Cerebellar cortex (tissue), 1 donor: ENCODE measurements around the gene RBM12.

Experiments used
- DNase-seq: peaks from one replicate; pipeline ENCODE4 v3.0.0-alpha.2; 2015; ENCODE audit warnings: low spot score

The RBM12 gene

DNA sequence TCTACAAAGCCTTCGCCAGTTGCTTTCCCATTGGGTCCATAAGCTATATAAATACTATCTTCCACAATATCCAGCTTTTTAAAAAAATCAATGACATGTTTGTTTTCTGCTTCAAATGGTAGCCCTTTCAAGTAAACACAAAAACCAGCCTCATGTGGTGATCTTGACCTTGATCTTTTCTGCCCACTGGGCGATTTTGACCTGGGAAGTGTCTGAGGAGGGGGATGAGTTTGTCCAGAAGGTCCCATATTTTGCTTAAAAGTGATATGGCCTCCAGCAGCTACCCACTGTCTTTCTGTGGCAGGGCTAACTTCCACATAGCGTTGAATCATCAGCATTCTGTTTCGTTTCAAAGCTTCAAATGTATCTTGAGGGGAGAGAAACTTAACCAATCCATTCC lies 10.8 kb downstream of the RBM12 start:
- DNase-seq = no peak

DNA sequence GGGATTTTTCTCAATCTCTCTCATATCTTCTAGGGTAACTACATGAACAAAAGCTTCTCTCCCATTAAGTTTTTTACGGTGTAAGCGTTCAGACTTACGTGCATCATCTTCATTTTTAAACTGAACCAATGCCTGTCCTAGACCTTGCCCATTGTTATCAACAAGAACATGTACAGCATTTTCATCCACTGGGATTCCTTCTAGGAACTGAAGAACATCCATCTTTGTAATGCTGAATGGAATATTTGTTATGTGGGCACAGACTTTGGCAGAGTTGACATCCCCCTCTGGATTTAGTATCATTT lies 11.3 kb downstream of the RBM12 start:
- DNase-seq = no peak

DNA sequence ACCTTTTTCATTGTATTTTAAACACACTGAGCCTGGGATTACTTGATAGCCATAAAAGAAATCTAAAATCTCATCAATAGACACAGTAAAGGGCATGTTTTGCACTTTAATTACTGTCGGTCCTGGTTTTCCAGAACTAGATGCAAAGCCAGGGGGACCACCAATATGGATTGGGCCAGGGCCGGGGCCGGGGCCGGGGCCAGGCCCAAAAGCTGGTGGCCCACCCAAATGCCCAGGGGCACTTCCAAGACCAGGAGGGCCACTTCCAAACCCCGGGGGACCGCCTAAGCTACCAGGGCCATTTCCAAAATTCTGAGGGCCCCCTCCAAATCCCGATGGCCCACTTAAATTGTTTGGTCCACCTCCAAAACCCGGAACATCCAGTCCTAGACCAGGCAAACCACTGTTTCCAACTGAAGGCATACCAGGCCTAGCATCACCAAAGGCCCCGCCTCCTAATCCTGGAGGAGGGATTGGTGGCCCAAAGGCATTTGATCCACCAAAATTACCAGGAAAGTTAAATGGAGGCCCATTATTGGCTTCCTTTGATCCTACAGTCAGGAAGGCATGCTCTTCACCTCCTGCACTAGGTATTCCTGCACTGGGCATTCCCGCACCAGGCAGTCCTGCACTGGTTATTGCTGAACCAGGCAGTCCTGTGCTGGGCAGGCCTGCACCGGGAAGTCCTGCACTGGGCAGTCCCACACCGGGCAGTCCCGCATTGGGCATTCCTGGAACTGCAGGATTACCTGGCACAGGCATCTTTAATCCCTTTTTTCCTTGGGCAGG lies 11.9 kb downstream of the RBM12 start:
- DNase-seq = no peak

DNA sequence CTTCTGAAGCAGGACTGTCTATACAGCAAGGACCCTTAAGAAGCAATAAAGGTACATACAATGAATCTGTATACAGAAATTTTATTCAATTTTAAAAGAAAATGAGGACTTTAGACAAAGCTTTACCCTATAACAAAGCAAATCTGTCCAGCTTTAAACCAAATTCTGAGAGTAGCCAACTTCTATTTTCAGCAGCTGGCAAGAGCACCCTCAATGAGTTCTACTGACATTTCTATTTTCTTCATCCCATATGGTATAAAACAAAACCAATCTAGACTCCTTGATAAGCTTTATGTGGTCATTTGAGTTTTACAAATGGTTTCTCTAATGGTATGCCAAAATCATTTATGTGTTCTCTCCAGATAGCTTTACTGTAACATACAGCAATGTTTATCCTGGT lies 12.7 kb downstream of the RBM12 start:
- no peak for DNase-seq

DNA sequence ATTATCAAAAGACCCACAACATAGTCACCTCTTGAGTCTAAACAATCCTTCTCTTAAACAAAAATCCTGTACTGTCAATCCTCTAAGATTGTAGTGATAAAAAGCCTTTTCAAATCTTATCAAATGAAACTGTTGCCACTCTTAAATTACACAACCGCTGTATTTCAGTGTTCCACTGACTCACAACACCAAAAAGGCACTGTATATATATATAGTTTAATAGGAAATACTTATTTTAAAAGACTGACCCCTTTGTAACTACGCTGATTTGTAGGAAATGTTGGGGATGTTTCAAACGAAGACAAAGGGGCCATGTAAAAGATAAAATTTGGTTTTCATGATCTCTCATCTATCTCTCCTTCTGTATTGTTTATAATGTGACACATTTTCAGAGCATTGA lies 14.1 kb downstream of the RBM12 start:
- DNase-seq = no peak

DNA sequence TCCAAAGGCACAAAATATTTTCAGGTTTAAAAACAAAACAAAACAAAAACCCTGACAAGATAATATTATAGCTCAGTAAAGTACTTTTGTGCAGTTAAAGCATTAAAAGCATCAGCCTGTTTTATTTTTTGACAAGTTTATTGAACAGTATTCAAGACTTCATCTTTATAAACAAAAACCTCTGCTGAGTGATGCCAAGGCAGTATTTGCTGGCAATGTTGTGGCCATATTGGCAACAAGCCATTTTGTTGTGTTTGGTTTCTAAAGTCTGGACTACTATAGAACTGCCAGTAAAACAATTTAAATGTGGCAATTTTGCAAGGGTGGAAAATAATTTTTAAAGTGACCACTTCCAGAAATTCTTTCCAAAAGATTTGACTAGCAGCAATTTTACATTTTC lies 15.9 kb downstream of the RBM12 start:
- DNase-seq = peak; percentile 46

DNA sequence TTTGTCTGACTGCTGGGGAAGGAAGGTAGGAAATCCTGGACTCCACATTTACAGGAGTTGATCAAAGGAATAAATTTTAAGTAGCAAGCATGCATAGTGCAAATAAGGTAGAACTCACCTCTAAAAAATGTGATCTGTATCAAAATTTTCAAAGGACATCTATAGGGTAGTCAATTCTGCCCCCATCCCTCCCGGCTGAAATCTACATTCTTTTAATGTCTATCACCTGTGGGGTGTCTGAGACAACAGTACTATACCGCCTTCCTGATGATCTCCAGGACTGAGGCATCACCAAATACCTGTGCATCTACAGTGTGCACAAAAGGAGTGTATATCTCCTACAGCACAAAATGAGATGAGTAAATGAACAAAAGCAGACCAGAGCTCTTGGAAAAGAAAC lies 19.9 kb downstream of the RBM12 start:
- DNase-seq = no peak

DNA sequence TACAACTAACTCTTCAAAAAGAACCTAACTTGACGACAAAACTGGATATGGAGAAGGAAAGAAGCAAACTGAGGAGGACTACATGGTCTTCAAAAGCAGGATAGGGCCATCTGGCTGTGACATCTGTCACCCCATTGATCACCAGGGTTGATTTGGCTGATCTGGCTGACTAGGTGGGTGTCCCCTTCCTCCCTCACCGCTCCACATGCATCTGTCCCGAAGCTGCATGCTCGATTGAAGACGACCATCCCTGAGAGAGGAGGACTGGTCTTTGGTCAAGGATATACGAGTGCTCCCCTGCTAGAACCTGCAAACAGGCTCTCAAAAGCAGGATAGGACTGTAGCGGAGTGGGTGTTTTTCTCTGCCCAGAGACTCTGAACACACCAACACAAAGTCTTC lies 21.7 kb downstream of the RBM12 start:
- DNase-seq = no peak

DNA sequence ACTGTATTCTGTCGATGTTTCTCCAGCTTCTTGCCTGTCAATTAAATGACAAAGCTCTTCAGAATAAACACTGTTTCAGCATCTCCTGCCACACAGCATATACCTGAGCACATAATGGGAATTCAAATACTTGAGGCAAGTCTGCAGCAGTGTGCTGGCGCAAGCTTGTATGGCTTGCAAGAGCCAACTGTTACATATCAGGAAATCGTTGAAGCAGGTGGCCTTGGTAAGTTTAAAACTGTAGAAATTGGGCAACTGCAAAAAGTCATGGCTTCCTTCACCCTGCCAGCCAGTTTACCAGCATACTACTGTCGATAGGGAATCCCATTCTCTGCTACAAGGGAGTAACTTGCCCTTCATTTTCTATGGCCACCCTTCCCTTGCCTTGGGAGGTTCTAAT lies 23.0 kb downstream of the RBM12 start:
- no peak for DNase-seq

DNA sequence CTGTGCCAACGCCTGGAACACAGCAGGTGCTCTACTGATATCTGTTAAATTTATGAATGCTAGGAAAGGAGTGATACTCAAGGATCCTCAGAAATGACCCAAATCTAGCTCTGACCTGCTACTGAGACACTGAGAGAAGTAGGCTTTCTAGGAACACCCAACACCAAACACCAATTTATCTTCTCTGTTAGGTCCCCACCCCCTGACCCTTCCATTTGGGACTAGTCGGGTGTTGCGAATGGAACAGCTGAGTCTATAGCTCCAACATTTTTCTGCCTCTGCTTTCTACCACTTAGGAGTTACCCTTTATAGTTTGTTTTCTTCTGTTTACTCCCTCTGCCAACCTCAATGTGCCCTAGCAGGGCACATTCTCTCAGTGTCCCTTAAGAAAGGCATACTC lies 24.0 kb downstream of the RBM12 start:
- no peak for DNase-seq

DNA sequence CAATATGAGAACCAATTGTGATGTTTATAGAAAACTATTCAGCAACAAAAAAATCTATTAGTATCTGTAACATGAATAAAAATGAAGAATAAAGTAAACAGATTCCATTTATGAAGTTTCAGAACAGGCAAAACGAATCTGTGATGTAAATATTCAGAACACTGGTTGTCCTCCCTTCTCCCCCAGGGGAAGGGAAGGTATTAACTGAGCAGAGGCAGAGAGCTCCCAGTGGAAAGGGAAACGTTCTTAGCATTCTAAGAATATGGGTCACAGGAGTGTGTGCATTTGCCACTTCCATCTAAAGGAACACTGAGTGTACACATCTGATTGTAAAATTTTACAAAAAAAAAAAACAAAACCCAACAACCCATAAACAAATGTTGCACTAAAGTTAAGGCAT lies 25.9 kb downstream of the RBM12 start:
- DNase-seq = no peak

DNA sequence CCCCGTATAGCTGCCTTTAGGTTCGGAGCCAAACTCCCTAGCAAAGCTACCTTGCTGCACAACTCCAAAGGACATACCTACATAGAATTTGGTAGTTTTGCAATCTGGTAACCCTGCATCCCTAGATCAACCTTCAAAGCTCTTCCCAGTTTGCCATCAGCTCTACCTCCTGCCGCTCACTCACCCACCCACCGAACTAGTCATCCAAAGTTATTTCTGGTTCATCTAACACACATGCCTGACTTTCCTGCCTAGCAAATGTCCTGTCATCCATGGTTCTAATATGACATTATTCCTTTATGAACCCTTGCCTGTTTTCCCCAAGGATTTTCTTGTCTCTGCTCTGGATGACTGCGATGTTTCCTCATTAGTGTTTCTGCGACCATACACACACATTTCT lies 27.4 kb downstream of the RBM12 start:
- no peak for DNase-seq

DNA sequence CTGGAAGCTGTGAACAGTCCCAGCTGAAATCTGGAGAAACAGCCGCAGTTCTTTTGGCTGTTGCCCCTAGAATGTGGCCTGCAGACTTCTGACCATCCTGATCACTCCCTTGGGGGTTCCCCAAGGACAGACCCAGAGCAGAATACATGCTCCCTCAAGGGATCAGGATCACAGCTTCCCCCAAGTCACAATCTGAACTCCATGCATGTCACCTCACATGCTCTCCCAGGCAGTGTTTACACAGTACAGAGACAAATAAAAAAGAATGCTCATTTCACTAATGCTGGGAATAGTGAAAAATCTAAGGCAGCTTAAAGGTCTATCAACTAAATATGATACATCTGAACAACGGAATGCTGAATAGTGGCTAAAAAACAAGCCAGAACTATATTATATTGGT lies 28.6 kb downstream of the RBM12 start:
- DNase-seq = no peak

DNA sequence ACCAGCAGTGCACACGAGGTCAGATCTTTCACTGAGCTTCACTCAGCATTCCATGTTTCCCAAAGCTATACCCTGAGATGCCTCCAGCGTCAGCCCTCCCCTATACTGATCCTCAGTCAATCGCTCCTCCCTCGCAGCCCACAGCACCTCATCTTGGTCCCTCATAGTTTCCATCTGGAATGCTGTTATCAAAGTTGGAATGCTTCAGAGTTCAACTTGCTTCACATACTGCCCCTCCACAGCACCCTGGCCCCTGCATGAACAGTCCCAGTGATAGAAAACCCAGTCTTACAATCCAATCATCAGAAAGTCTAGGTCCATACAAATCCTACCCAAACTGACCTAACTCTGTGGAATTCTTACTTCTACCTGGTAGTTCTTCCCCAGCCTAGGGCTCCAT lies 29.0 kb downstream of the RBM12 start:
- no peak for DNase-seq

DNA sequence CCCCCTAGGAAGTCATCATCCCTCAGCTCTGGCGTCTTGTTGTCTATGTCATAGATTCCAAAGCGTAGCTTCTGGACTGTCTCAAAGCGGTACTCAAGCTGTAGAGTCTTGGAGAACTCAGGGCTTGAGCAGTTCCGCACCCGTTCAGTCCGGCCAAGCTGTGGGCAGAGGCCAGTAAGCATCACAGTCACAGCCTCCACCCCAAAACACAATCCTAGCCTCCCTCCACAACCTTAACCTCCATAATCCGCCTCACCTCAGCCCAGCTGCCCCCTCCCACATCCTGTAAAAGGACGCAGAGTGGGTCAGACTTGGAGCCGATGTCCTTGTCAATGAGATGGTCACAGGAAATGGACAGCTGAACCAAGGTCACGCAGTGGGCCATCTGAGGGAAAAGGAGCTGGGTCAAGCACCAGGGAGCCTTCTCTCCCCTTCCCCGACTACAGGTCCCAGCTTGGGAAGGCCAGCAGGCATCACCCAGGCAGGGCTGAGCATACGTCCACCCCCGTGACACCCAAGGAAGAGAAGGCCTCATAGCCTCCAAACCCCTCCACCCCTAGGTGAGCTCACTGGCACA lies 32.1 kb downstream of the RBM12 start:
- DNase-seq = no peak

DNA sequence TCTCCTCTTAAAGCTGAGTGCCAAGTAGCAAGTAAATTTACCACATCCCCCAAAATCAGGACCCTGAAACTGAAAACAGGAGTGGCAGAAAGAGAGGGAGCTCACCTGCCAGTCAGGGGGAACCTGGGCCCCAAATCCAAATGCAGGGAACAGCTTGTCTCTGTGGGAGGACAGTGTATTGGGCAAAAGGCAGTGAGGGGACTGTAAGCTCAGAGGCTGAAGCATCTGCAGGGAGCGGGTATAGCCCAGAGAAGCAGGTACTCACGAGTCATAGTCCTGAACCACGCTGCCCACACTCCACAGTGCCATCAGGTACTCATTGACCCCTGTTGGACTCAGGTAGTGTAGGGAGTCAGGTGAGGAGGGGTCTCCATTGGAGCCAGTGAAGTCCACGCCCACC lies 34.1 kb downstream of the RBM12 start:
- DNase-seq = no peak

DNA sequence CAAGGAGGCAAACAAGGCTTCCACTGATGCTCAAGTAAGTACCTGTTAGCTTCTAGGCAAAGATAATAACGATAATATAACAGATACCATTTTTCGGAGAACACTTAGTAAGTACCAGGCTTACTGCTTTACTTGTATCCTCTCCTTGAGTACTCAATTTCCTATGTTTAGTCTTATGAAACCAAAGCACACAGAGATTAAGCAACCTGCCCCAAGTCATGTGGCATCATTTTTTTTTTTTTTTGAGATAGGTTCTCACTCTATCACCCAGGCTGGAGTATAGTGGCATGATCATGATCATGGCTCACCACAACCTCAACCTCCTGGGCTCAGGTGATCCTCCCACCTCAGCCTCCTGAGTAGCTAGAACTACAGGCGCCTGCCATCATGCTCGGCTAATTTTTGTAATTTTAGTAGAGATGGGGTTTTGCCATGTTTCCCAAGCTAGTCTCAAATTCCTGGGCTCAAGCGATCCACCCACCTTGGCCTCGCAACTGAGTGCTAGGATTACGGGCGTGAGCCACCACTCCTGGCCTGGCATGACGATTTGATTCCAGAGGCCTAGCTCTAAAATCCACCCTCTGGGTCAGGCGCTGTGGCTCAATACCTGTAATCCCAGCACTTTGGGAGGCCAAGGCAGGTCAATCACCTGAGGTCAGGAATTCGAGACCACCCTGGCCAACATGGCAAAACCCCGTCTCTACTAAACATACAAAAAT lies 35.1 kb downstream of the RBM12 start:
- DNase-seq = no peak

DNA sequence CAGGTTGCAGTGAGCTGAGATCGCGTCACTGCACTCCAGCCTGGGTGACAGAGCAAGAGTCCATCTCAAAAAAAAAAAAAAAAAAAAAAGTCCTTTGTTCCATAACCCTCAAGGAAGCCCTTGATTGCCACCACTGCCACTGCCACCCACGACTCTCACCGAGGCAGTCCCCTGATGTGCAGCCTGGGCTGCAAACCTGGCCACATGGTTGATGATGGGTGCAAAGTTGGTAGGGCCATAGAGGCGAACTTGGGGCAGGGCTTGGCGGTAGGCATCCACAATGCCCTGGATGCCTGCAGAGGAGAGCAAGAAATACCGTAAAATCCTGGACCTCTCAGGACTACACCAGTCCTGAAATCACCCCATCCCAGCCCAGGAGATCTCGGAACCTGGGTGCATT lies 37.6 kb downstream of the RBM12 start:
- no peak for DNase-seq

DNA sequence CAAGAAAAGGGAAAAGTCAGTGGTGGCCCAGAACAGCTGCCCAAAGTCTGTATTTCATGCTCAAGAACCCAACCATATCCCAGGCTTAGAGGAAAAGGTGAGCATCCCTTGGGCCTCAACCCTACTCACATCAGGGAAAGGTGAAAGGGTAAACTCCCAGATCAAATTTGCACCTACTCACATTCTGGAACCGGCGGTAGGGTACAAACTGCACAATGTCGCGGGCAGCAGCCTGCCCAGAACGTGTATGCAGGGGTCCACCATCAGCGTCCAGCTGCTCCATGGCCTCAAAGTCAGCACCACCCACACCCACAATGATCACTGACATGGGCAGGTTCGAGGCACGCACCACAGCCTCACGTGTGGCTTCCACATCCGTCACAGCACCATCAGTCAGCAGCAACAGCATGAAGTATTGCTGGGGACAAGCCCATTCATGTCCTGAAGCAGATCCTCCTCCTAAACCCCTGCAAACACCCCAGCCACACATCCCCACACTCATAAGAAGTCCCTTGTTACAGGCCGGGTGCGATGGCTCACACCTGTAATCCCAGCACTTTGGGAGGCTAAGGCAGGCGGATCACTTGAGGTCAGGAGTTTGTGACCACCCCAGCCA lies 38.2 kb downstream of the RBM12 start:
- DNase-seq = no peak

DNA sequence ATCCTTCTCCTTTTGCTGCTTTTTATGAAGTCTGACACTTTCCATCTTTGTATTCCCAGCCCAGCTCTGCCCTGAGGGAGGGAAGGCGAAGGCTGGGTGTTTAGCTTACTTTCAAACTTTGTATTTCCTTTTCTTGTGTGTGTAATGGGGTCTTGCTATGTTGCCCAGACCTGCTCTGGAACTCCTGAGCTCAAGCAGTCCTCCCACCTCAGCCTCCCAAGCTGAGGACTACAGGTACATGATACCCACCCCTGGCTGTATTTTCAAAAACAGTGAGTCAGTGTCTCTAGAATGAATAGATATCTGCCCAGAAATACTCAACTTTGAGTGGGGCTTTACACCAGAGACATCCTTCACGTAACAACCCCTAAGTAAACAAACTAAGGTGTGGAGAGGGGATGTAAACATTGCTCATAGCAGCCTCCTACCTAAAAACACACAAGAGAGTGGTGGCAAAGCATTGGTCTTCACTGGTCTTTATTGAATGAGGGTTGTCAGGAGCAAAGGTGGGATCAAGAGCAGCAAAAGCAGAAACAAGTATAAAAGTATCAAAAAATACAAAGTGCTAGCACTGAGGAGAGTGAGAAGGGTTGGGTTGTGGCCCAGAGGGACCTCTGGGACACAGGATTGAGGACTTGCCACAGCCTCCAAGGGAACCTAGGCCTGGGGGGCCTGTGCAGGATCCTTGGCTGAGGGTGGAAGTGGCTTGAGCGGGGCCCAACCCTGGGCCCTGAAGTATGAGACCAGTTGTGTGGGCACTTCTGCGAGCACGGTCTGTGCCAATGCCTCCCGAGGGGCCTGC lies 38.9 kb downstream of the RBM12 start:
- DNase-seq = no peak

DNA sequence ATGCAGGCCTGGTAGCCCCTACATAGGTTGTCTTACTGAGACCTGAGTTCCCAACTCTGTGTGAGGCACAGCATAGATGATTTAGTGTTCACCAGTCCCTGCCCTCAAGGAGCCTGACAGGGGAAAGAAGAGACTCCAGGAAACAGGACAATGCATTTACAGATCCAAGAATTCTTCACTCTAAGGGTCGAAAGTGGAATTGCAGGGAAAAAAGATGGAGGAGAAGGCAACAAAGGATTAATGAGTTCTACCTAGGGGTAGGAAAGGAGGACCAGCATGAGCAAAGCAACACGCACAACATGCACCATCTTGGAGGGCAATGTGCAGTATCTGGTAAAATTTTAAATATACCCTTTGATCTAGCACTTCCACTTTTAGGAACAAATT lies 43.1 kb downstream of the RBM12 start:
- peak; percentile 31 for DNase-seq

DNA sequence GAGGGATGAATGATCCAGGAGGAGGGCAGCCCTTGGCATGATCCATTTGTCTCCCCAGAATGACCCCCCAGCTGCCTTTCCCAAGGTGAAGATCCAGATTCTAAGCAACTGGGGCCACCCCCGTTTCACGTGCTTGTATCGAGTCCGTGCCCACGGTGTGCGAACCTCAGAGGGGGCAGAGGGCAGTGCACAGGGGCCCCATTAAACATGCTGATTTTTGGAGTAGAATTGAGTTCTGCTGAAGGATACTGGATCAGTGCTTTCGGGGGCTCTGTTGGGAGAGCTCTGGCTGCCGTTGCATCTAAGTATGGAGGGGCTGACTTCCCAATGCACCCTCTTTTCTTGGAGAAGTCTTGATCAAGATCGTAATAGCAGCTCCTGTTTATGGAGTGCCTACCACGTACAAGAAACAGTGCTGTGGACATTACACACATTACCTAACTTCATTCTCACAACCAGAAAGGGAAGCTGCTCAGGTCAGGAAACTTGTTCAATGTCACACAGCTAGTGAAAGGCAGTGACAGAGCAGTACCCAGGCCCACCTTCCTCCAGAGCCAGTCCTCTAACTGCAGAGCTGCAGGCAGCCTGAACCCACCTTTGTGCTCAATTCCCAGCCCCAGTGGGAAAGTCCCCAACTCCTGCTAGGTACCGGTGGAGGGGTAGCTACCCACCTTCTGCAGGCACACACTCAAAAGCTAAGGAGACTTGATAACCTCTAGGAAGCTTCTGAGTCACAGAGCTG lies 43.7 kb downstream of the RBM12 start:
- DNase-seq = no peak
